H54 (cell line): Measurements from ENCODE around the gene GKN1.
"Not testable (repeated sequence)": the region's sequence is repeated elsewhere in the genome, so short reads cannot be mapped to it uniquely, and the experiment has no call there.

ENCODE experiments used
- DNase-seq: peaks from one replicate; pipeline ENCODE4 v3.0.0; 2011; ENCODE audit warnings: low spot score, mixed read lengths; ENCODE audit not compliant: insufficient read length
- FAIRE-seq: peaks from 3 replicates; lab custom pipeline; 2011; peaks lifted over from hg19 to GRCh38; lab: Jason Lieb, UNC
- POLR2A ChIP-seq: IDR thresholded peaks from 2 replicates; pipeline ENCODE4 v1.6.1; 2011; ENCODE audit warnings: low read depth, mild to moderate bottlenecking, low read length

The GKN1 gene

GRCh38 chr2:68942827-68943226 lies 31.6 kb upstream of the GKN1 start:
- TF ChIP-seq POLR2A, result no peak
- DNase-seq, result no peak
- no peak for FAIRE-seq

DNA sequence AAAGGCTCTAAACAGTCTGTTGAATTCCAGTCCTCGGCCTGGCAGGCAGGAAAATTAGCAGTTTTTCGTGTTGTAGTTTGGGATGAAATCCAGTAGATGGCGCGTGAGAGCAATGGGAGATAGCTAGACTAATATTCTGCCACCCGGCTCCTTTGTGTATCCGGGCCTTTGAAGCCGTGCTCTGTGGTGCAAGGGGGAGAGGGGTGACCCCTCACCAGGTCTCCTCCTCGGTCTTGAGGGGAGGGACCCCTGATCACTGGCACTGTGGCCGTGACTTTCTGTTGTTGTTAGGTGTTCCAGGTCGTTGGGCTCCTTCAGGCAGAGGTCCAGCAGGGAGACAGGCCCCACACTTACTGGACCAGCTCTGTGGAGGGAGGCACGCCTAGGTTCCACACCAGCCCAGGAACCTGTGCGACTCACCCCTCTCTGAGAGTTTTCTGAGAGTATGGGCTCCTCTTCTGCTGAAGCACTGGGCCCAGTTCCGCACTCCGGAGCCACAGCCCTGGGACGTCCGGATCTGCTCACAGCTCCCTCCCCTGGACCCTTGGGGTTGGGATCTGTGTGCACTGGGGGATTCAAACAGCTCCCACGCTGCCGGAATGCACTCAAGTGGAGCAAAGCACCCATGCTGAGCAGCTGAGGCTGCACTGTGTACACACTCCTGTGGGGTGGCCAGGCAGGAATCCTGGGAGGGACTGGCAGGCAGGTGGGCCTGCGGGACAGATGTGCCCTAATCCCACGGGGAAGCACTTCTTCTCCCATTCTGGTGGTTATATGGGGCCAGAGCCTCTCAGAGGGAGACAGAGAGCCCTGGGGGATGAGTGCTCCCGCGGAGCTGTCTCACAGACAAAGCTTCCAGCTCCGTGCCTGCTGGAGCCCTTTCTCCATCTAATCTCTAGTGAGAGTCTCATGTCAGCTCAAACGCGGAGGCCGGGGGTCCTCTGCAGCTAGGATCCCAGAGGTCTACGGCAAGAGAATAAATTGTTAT lies 30.6 kb upstream of the GKN1 start:
- FAIRE-seq (peak; percentile 98), DNase-seq (peak; percentile 37)
- no peak for TF ChIP-seq POLR2A

DNA sequence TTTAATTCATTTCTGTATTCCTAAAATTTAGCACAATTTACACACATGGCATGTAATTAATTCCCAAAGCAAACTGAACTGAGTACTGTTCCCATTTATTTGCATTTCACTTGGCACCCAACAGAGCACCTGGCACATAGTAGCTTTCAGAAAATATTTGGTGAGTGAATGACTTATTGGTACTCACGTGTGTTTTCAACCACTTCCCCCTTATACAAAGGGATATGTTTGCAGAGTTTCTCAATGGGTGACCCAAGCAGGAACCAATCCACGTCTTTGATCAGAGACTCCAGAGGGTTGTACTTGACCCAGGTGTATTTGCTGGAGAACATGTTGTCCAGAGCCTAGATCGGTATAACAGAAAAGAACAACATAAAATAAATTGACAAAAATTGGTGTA lies 28.3 kb upstream of the GKN1 start:
- no peak for TF ChIP-seq POLR2A
- DNase-seq, result no peak
- FAIRE-seq, result no peak

- no peak for TF ChIP-seq POLR2A
- FAIRE-seq, result no peak
- DNase-seq, result no peak
These were observed 25.7 kb upstream of the GKN1 start for GRCh38 chr2:68948710-68949109.

GRCh38 chr2:68951899-68952298 lies 22.5 kb upstream of the GKN1 start:
- no peak for TF ChIP-seq POLR2A
- no peak for FAIRE-seq
- no peak for DNase-seq

- TF ChIP-seq POLR2A, result no peak
- no peak for FAIRE-seq
- no peak for DNase-seq
These were observed 21.4 kb upstream of the GKN1 start, which contains the start of gene GKN2 for GRCh38 chr2:68952887-68953521. TSS of gene GKN2 (minus strand) at chr2:68952893. CDS start at chr2:68952861, 32 bp downstream.

- FAIRE-seq, DNase-seq: not testable (repeated sequence)
These were observed 19.0 kb upstream of the GKN1 start for GRCh38 chr2:68955432-68955831.

- TF ChIP-seq POLR2A, result no peak
- DNase-seq, result no peak
- FAIRE-seq, result no peak
These were observed 15.4 kb upstream of the GKN1 start for GRCh38 chr2:68959001-68959400.

DNA sequence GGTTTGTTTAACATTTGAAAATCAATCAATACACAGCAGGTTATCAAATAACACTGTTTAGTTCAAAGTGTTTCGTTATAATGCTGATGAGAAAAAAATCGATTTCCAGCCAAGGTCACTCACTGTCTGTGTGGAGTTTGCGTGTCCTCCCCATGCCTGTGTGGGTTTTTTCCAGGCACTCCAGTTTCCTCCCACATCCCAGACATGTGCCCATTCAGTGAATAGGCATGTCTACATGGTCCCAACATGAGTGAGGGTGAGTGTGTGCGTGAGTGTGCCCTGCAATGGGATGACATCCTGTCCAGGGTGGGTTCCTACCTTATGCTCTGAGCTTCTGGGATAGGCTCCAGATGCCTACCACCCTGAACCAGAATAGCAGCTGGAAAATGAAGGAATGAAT lies 13.1 kb upstream of the GKN1 start:
- FAIRE-seq, result peak; percentile 60
- no peak for TF ChIP-seq POLR2A
- no peak for DNase-seq

- no peak for TF ChIP-seq POLR2A
- FAIRE-seq (no peak), DNase-seq (no peak)
These were observed 10.2 kb upstream of the GKN1 start for GRCh38 chr2:68964282-68964681.

DNA sequence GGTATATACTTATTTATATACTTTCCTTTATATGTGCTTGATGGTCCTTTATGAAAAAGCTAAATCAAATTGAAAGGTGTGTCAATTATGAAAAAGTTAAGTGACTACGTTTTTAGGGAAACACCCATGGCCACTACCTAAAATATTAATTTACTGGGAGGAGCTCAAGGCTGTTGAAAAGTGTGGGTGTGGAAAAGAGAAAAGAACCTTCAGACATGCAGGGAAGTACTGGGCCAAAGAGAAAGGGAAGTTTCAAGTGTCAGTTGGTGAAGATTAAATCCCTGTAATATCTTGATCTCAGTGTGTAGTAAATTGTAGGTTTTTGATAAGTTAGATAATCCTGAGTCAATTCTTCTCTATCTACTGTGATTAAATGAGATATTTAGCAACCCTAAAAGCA lies 6.2 kb upstream of the GKN1 start:
- TF ChIP-seq POLR2A, result no peak
- no peak for FAIRE-seq

DNA sequence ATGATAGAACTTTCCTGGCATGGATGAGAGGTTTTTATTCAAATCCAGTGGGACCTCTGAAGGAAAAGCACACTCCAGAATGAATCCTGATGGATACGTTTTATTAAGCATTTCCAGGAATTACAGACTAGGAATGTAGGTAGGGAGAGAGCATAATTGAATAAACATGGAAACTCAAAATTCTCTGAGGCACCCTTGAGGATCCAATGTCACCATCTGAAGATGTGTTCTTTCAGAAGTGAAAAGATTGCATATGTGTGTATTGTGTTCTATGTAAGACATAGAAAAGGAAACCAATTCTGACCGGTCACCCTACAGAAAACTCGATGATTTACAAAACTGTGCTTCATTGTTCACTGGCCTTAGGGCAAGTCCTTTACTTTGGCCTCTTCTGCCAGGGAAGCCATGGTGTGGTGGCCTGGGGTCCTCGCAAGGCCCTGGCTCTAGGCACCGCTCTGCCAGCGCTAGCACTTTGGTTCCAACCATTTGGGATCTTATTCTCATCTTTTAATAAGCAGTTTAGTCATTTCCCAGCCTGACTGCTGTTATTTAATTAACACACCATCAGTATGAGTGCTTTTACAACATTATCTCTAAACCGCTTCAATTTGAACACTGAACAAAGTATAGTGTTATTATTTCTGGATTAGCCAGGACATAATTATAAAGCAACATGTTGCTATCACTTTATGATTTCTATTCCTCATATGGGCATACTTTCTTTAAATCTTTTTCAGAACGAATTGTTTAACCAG lies 4.5 kb upstream of the GKN1 start:
- no peak for TF ChIP-seq POLR2A
- DNase-seq (no peak), FAIRE-seq (no peak)

More for the DNA sequence above, 6.2 kb upstream of the GKN1 start:
- no peak for DNase-seq

- no peak for TF ChIP-seq POLR2A
- DNase-seq, result no peak
- no peak for FAIRE-seq
These were observed 3.7 kb upstream of the GKN1 start for GRCh38 chr2:68970566-68971265.
